Thyroid gland (tissue), 4 donors: ENCODE measurements around the gene GCLC.

ENCODE experiments used
- CTCF ChIP-seq, 6 experiments: fragments of 200-600 bp in 3 of 6; fragments of 450-650 bp in 3 of 6; sonication (generic) in 3 of 6; IDR thresholded peaks; one replicate each; pipeline ENCODE4 v1.5.1; 2016 to 2019; ENCODE audit warnings: antibody characterized with exemption in 6 of 6, mild to moderate bottlenecking in 2 of 6, inconsistent platforms in 1 of 6, moderate library complexity in 1 of 6
- POLR2A ChIP-seq, 2 donors: fragments of 450-650 bp; IDR thresholded peaks; one replicate each; pipeline ENCODE4 v1.6.1; 2017; ENCODE audit warnings: antibody characterized with exemption in 2 of 2, mild to moderate bottlenecking in 2 of 2, moderate library complexity in 1 of 2

- no peak for TF ChIP-seq CTCF (IDR thresholded peaks at IDR 0.05)
- TF ChIP-seq POLR2A (IDR thresholded peaks at IDR 0.05) = no peak
These were observed 22.8 kb upstream of the GCLC start for GRCh38 chr6:53567701-53568100.
